K562 (cell line): ENCODE measurements around the gene PIP4K2A. TPM values are rescaled to one million over a fixed set of nuclear protein-coding genes. Genes with fewer than 3 reads are reported as not detected.

ENCODE experiments used
- ARID2 ChIP-seq: fragments of 450-650 bp; IDR thresholded peaks from 2 replicates; pipeline ENCODE4 v1.6.1; 2017; ENCODE audit warnings: antibody characterized with exemption, mild to moderate bottlenecking
- ESRRA ChIP-seq: fragments of 450-650 bp; IDR thresholded peaks from 2 replicates; pipeline ENCODE4 v1.6.1; 2014; ENCODE audit warnings: low read depth, mild to moderate bottlenecking, moderate library complexity, borderline replicate concordance
- FOSL1 ChIP-seq: fragments of 200-800 bp; sonication (Bioruptor generic); conservative IDR thresholded peaks from 2 replicates; pipeline ENCODE4 v1.6.1; 2016; ENCODE audit warnings: missing genetic modification characterization, missing compliant biosample characterization
- FUS ChIP-seq: fragments of 200-400 bp; formaldehyde crosslinking; optimal IDR thresholded peaks from 2 replicates; pipeline ENCODE3; 2017; ENCODE audit warnings: low read depth, low read length
- HDAC8 ChIP-seq: fragments of 450-650 bp; IDR thresholded peaks from 2 replicates; pipeline ENCODE4 v1.6.1; 2016; ENCODE audit warnings: mild to moderate bottlenecking, missing genetic modification characterization, moderate library complexity, missing compliant biosample characterization
- JUNB ChIP-seq: fragments of 450-650 bp; formaldehyde crosslinking; conservative IDR thresholded peaks from 2 replicates; pipeline ENCODE4 v1.4.0; 2020; ENCODE audit warnings: mild to moderate bottlenecking
- MCM3 ChIP-seq: fragments of 450-650 bp; IDR thresholded peaks from 2 replicates; pipeline ENCODE4 v1.6.1; 2016
- MCM5 ChIP-seq: fragments of 450-650 bp; IDR thresholded peaks from 2 replicates; pipeline ENCODE4 v1.6.1; 2016; ENCODE audit warnings: low read depth
- MYBL2 ChIP-seq, 2 experiments: fragments of 450-650 bp in 1 of 2; sonication (generic) in 1 of 2; formaldehyde crosslinking in 1 of 2; IDR thresholded peaks; 2 replicates each; pipeline versions ENCODE4 v1.6.1 to v1.8.1; 2017 to 2022; ENCODE audit warnings: borderline replicate concordance in 1 of 2, inconsistent platforms in 1 of 2, low read depth in 1 of 2, mild to moderate bottlenecking in 1 of 2, missing genetic modification reagents in 1 of 2, moderate library complexity in 1 of 2
- PHB2 ChIP-seq: fragments of 450-650 bp; IDR thresholded peaks from 2 replicates; pipeline ENCODE4 v1.6.1; 2017; ENCODE audit warnings: low read depth
- RBBP5 ChIP-seq: fragments of 200-600 bp; sonication (generic); IDR thresholded peaks from 2 replicates; pipeline ENCODE4 v1.6.1; 2012; ENCODE audit warnings: borderline replicate concordance, mild to moderate bottlenecking, low read length, control low read depth, inconsistent platforms; ENCODE audit not compliant: insufficient read depth, poor library complexity, severe bottlenecking
- RBM39 ChIP-seq: fragments of 200-400 bp; formaldehyde crosslinking; optimal IDR thresholded peaks from 2 replicates; pipeline ENCODE3; 2018; ENCODE audit warnings: low read depth, low read length
- RCOR1 ChIP-seq, 2 experiments: IDR thresholded peaks; 2 replicates each; pipeline ENCODE4 v1.6.1; 2012; ENCODE audit warnings: low read depth in 2 of 2, low read length in 2 of 2, borderline replicate concordance in 1 of 2, improper control_type of control experiment in 1 of 2
- SMARCA4 ChIP-seq: fragments of 450-650 bp; IDR thresholded peaks from 2 replicates; pipeline ENCODE4 v1.6.1; 2016
- SREBF1 ChIP-seq: fragments of 150-350 bp; IDR thresholded peaks from 2 replicates; pipeline ENCODE4 v1.6.1; 2014; ENCODE audit warnings: antibody characterized with exemption, low read depth, low read length, borderline replicate concordance
- SRSF7 ChIP-seq: fragments of 200-400 bp; formaldehyde crosslinking; optimal IDR thresholded peaks from 2 replicates; pipeline ENCODE3; 2017; ENCODE audit warnings: mild to moderate bottlenecking, low read depth, low read length
- ZBTB34 ChIP-seq: fragments of 250-450 bp; sonication (Bioruptor Pico); IDR thresholded peaks from 2 replicates; pipeline ENCODE4 v1.8.0; 2021; ENCODE audit warnings: mild to moderate bottlenecking, moderate library complexity
- ZBTB49 ChIP-seq: sonication (generic); formaldehyde crosslinking; IDR thresholded peaks from 2 replicates; pipeline ENCODE4 v1.8.0; 2022; ENCODE audit warnings: missing genetic modification reagents, mild to moderate bottlenecking, borderline replicate concordance
- ZKSCAN3 ChIP-seq: fragments of 250-450 bp; sonication (Bioruptor Pico); IDR thresholded peaks from 2 replicates; pipeline ENCODE4 v1.4.0; 2020
- ZNF239 ChIP-seq: fragments of 250-450 bp; sonication (Bioruptor Pico); IDR thresholded peaks from 2 replicates; pipeline ENCODE4 v1.4.0; 2020; ENCODE audit warnings: mild to moderate bottlenecking
- ZNF316 ChIP-seq: fragments of 450-650 bp; IDR thresholded peaks from 2 replicates; pipeline ENCODE4 v1.6.1; 2016
- ZNF444 ChIP-seq: fragments of 250-450 bp; sonication (Bioruptor Pico); IDR thresholded peaks from 2 replicates; pipeline ENCODE4 v1.4.0; 2020; ENCODE audit warnings: mild to moderate bottlenecking, moderate library complexity
- ZNF668 ChIP-seq: fragments of 250-450 bp; sonication (Bioruptor Pico); IDR thresholded peaks from 2 replicates; pipeline ENCODE4 v1.8.0; 2022; ENCODE audit warnings: mild to moderate bottlenecking, inconsistent platforms
- ZNF707 ChIP-seq: fragments of 250-450 bp; sonication (Bioruptor Pico); conservative IDR thresholded peaks from 2 replicates; pipeline ENCODE4 v1.8.0; 2022; ENCODE audit warnings: inconsistent platforms, mild to moderate bottlenecking, moderate library complexity
- polyA plus RNA-seq, 8 experiments: library from polyadenylated mRNA; depleted of rRNA in 4 of 8; stranded (reverse) in 5 of 8; unstranded in 3 of 8; fragments of >200 nt; fragmentation: Nextera tagmentation in 2 of 8; fragmentation: Illumina TruSeq in 1 of 8; extraction: Ambion mirVana in 2 of 8; extraction: Trizol in 1 of 8; gene quantifications; 2 replicates each; pipeline versions ENCODE4 v1.2.1 to v1.2.3, GENCODE V29; 2011 to 2014; ENCODE audit warnings: inconsistent platforms in 1 of 8, missing spikeins in 1 of 8
- total RNA-seq, 7 experiments: library from RNA; depleted of rRNA in 6 of 7; stranded (reverse); fragments of >200 nt in 6 of 7; fragmentation: Illumina TruSeq in 2 of 7; extraction: Trizol in 2 of 7; gene quantifications; 2 replicates each; pipeline versions ENCODE4 v1.2.1 to v1.2.3, GENCODE V29; 2011 to 2021; ENCODE audit warnings: low replicate concordance in 1 of 7
- TF ChIP-seq, protein P1 (sequence below): fragments of 250-450 bp; sonication (Bioruptor Pico); IDR thresholded peaks from 2 replicates; pipeline ENCODE4 v1.5.0; 2020; ENCODE audit warnings: mild to moderate bottlenecking, borderline replicate concordance

PIP4K2A gene
- total and polyA plus RNA-seq, 9 of the 15 experiments (the other 6 are each of a cell fraction or from before 2014, with no cell fraction given), result 35.6 to 117 (median 71.9) TPM

- no peak for TF ChIP-seq ZBTB49 (CRISPR knock-in tag)
- no peak for TF ChIP-seq ESRRA
- no peak for TF ChIP-seq PHB2
- no peak for TF ChIP-seq SRSF7
- 0 out of 2 replicates have a peak, but pooled peaks have one; percentile 15 for TF ChIP-seq SMARCA4
- TF ChIP-seq ZNF239, result no peak
- TF ChIP-seq ARID2, result no peak
- TF ChIP-seq ZBTB34 (CRISPR knock-in tag), result no peak
- TF ChIP-seq RCOR1 (IDR thresholded peaks at IDR 0.05; ENCODE audit: borderline replicate concordance in 1 of 2, low read depth in 2 of 2, low read length in 2 of 2), result peak in 1 of 2 experiments; percentile 50; a peak in 1 of 4 replicates
- TF ChIP-seq MCM3, result no peak
- no peak for TF ChIP-seq MCM5
- TF ChIP-seq HDAC8 (tag), result no peak
- TF ChIP-seq ZNF316, result 0 out of 2 replicates have a peak, but pooled peaks have one; percentile 6
- TF ChIP-seq ZNF707 (CRISPR knock-in tag), result no peak
- TF ChIP-seq FOSL1 (tag), result peak; percentile 72
- TF ChIP-seq MYBL2 (IDR thresholded peaks at IDR 0.05; ENCODE audit: low read depth), result no peak
- TF ChIP-seq MYBL2 (CRISPR knock-in tag; IDR thresholded peaks at IDR 0.05; ENCODE audit: borderline replicate concordance), result no peak
- TF ChIP-seq JUNB (CRISPR knock-in tag), result no peak
- no peak for TF ChIP-seq RBBP5
- no peak for TF ChIP-seq RBM39
- TF ChIP-seq ZNF444 (CRISPR knock-in tag), result no peak
- TF ChIP-seq, protein P1, sequence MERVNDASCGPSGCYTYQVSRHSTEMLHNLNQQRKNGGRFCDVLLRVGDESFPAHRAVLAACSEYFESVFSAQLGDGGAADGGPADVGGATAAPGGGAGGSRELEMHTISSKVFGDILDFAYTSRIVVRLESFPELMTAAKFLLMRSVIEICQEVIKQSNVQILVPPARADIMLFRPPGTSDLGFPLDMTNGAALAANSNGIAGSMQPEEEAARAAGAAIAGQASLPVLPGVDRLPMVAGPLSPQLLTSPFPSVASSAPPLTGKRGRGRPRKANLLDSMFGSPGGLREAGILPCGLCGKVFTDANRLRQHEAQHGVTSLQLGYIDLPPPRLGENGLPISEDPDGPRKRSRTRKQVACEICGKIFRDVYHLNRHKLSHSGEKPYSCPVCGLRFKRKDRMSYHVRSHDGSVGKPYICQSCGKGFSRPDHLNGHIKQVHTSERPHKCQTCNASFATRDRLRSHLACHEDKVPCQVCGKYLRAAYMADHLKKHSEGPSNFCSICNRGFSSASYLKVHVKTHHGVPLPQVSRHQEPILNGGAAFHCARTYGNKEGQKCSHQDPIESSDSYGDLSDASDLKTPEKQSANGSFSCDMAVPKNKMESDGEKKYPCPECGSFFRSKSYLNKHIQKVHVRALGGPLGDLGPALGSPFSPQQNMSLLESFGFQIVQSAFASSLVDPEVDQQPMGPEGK (CRISPR knock-in tag), result no peak
- no peak for TF ChIP-seq SREBF1
- no peak for TF ChIP-seq ZKSCAN3 (CRISPR knock-in tag)
- no peak for TF ChIP-seq FUS
- TF ChIP-seq ZNF668 (CRISPR knock-in tag), result no peak
These were observed 37.9 kb downstream of the PIP4K2A start (continued) for GRCh38 chr10:22676435-22676834.
